Left lobe of liver (tissue), 1 donor: Measurements from ENCODE around the gene PRKCD. TPM values are rescaled to one million over a fixed set of nuclear protein-coding genes. Genes with fewer than 3 reads are reported as not detected.

Source experiments
- total RNA-seq: library from RNA; stranded (reverse); gene quantifications from one replicate; pipeline ENCODE4 v1.2.1, GENCODE V29; 2021
- donor health status: DM: no; HTN: yes; CAD: no.

PRKCD gene
- total RNA-seq, 1 donor from 2014 or later: 4.6 TPM

Other genes with a start within 250 kb of the PRKCD start
- 14.0 TPM for gene SFMBT1, start 115.1 kb upstream of the PRKCD start, total RNA-seq
- 11.8 TPM for gene RFT1, start 30.8 kb upstream of the PRKCD start, total RNA-seq
- gene TKT, start 94.8 kb downstream of the PRKCD start, total RNA-seq: 109 TPM
- gene DCP1A, start 186.3 kb downstream of the PRKCD start, total RNA-seq: 5.9 TPM